HEK293 (cell line): ENCODE measurements around the gene MLLT3.

Experiments used
- CTCF ChIA-PET: fragments of 350-600 bp; formaldehyde crosslinking; extraction: SDS; loops from one replicate; lab custom pipeline; 2021; ENCODE audit warnings: antibody characterized with exemption; lab: Yijun Ruan, JAX
- POLR2A ChIA-PET: fragments of 300-600 bp; formaldehyde crosslinking; extraction: SDS; loops from one replicate; lab custom pipeline; 2020; ENCODE audit warnings: antibody characterized with exemption, inconsistent platforms; lab: Yijun Ruan, JAX
- H3K27ac ChIP-seq: fragments of 200-500 bp; sonication (Bioruptor generic); 2 replicates; pipeline ENCODE4 v1.5.1; 2014; ENCODE audit warnings: low read depth, low read length, control low read depth, inconsistent platforms; ENCODE audit errors: extremely low read depth
- H3K36me3 ChIP-seq, 2 experiments: fragments of 200-500 bp in 1 of 2; sonication (Bioruptor generic) in 1 of 2; 1 replicate in 1 of 2; 2 replicates in 1 of 2; pipeline ENCODE4 v1.5.1; 2014 to 2017; ENCODE audit warnings: inconsistent platforms in 2 of 2, low read length in 2 of 2; ENCODE audit not compliant: control insufficient read depth in 2 of 2, insufficient read depth in 1 of 2
- H3K4me1 ChIP-seq: fragments of 200-500 bp; sonication (Bioruptor generic); 2 replicates; pipeline ENCODE4 v1.5.1; 2014; ENCODE audit warnings: mild to moderate bottlenecking, low read length, inconsistent platforms; ENCODE audit not compliant: control insufficient read depth, insufficient read depth
- H3K4me3 ChIP-seq: 2 replicates; pipeline ENCODE4 v1.5.1; 2011; ENCODE audit warnings: low read depth, mild to moderate bottlenecking, control low read depth, low read length, moderate library complexity
- H3K9me3 ChIP-seq: fragments of 200-500 bp; sonication (Bioruptor generic); 2 replicates; pipeline ENCODE4 v1.5.1; 2014; ENCODE audit warnings: low read depth, low read length, inconsistent platforms; ENCODE audit not compliant: control insufficient read depth, insufficient read depth
- ATF2 ChIP-seq: fragments of 450-650 bp; formaldehyde crosslinking; IDR thresholded peaks from 2 replicates; pipeline ENCODE4 v1.5.1; 2016; ENCODE audit warnings: missing biosample characterization, missing genetic modification characterization, low read depth
- CTCF ChIP-seq: fragments of 450-650 bp; formaldehyde crosslinking; IDR thresholded peaks from 2 replicates; pipeline ENCODE4 v1.5.1; 2016; ENCODE audit warnings: missing biosample characterization, missing genetic modification characterization
- INSM2 ChIP-seq: fragments of 450-650 bp; formaldehyde crosslinking; IDR thresholded peaks from 2 replicates; pipeline ENCODE4 v1.5.1; 2016; ENCODE audit warnings: missing biosample characterization, missing genetic modification characterization
- MYNN ChIP-seq: fragments of 450-650 bp; formaldehyde crosslinking; IDR thresholded peaks from 2 replicates; pipeline ENCODE4 v1.5.1; 2016; ENCODE audit warnings: missing biosample characterization, missing genetic modification characterization, borderline replicate concordance
- REPIN1 ChIP-seq: fragments of 450-650 bp; formaldehyde crosslinking; IDR thresholded peaks from 2 replicates; pipeline ENCODE4 v1.5.1; 2017; ENCODE audit warnings: missing biosample characterization, missing genetic modification characterization, low read depth
- ZNF146 ChIP-seq: fragments of 450-650 bp; formaldehyde crosslinking; IDR thresholded peaks from 2 replicates; pipeline ENCODE4 v1.5.1; 2016; ENCODE audit warnings: missing biosample characterization, missing genetic modification characterization
- ZNF18 ChIP-seq: fragments of 450-650 bp; formaldehyde crosslinking; IDR thresholded peaks from 2 replicates; pipeline ENCODE4 v1.5.1; 2016; ENCODE audit warnings: missing biosample characterization, missing genetic modification characterization
- ZNF221 ChIP-seq: fragments of 450-650 bp; formaldehyde crosslinking; IDR thresholded peaks from 2 replicates; pipeline ENCODE4 v1.5.1; 2017; ENCODE audit warnings: missing biosample characterization, missing genetic modification characterization, borderline replicate concordance
- ZNF26 ChIP-seq: fragments of 450-650 bp; formaldehyde crosslinking; IDR thresholded peaks from 2 replicates; pipeline ENCODE4 v1.5.1; 2016; ENCODE audit warnings: missing biosample characterization, missing genetic modification characterization
- ZNF324 ChIP-seq: fragments of 450-650 bp; formaldehyde crosslinking; IDR thresholded peaks from 2 replicates; pipeline ENCODE4 v1.5.1; 2016; ENCODE audit warnings: missing biosample characterization, missing genetic modification characterization
- ZNF354C ChIP-seq: fragments of 450-650 bp; formaldehyde crosslinking; IDR thresholded peaks from 2 replicates; pipeline ENCODE4 v1.5.1; 2016; ENCODE audit warnings: missing biosample characterization, missing genetic modification characterization, low read depth, borderline replicate concordance
- ZNF37A ChIP-seq: fragments of 450-650 bp; IDR thresholded peaks from 2 replicates; pipeline ENCODE4 v1.5.1; 2018; ENCODE audit warnings: missing biosample characterization, missing genetic modification characterization
- ZNF391 ChIP-seq: fragments of 450-650 bp; formaldehyde crosslinking; IDR thresholded peaks from 2 replicates; pipeline ENCODE4 v1.5.1; 2016; ENCODE audit warnings: low read depth, missing biosample characterization, missing genetic modification characterization, borderline replicate concordance
- ZNF514 ChIP-seq: fragments of 450-650 bp; formaldehyde crosslinking; IDR thresholded peaks from 2 replicates; pipeline ENCODE4 v1.5.1; 2016; ENCODE audit warnings: missing biosample characterization, missing genetic modification characterization
- ZNF518A ChIP-seq: fragments of 450-650 bp; formaldehyde crosslinking; conservative IDR thresholded peaks from 2 replicates; pipeline ENCODE4 v1.5.1; 2016; ENCODE audit warnings: low read depth, missing biosample characterization, missing genetic modification characterization
- ZNF610 ChIP-seq: fragments of 450-650 bp; formaldehyde crosslinking; IDR thresholded peaks from 2 replicates; pipeline ENCODE4 v1.5.1; 2016; ENCODE audit warnings: missing biosample characterization, missing genetic modification characterization, borderline replicate concordance
- ZNF664 ChIP-seq: fragments of 450-650 bp; formaldehyde crosslinking; IDR thresholded peaks from 2 replicates; pipeline ENCODE4 v1.5.1; 2016; ENCODE audit warnings: missing biosample characterization, missing genetic modification characterization
- ZNF704 ChIP-seq: fragments of 450-650 bp; formaldehyde crosslinking; IDR thresholded peaks from 2 replicates; pipeline ENCODE4 v1.5.1; 2016; ENCODE audit warnings: missing biosample characterization, missing genetic modification characterization
- ZNF792 ChIP-seq: fragments of 450-650 bp; formaldehyde crosslinking; IDR thresholded peaks from 2 replicates; pipeline ENCODE4 v1.5.1; 2016; ENCODE audit warnings: missing biosample characterization, missing genetic modification characterization

Gene MLLT3

GRCh38 chr9:20312732-20313131 is 309.6 kb downstream of the MLLT3 start (continued):
- no peak for TF ChIP-seq ATF2 (tag by site-specific recombination)

- no peak overlapping the region for H3K27ac ChIP-seq
- TF ChIP-seq ZNF324 (tag by site-specific recombination) = no peak
- no peak for TF ChIP-seq INSM2 (tag by site-specific recombination)
- no peak for TF ChIP-seq ZNF354C (tag by site-specific recombination)
- TF ChIP-seq ZNF610 (tag by site-specific recombination) = no peak
- no peak for TF ChIP-seq ZNF704
- no peak for TF ChIP-seq ZNF146 (tag by site-specific recombination)
- TF ChIP-seq ZNF221 (tag by site-specific recombination) = no peak
- no peak for TF ChIP-seq ZNF26 (tag by site-specific recombination)
- TF ChIP-seq MYNN = no peak
- no peak for TF ChIP-seq ZNF664 (tag by site-specific recombination)
- no peak for TF ChIP-seq ZNF514
- no peaks in the 10 kb centered on the region for H3K36me3 ChIP-seq
- ChIA-PET POLR2A (no interaction called here), CTCF (no interaction called here)
- H3K9me3 ChIP-seq = no peaks in the 10 kb centered on the region
- no peaks in the 10 kb centered on the region for H3K4me1 ChIP-seq
- H3K4me3 ChIP-seq = no peak overlapping the region
These were observed 312.3 kb downstream of the MLLT3 start for GRCh38 chr9:20310024-20310423.

- POLR2A ChIA-PET = no interaction called here
- Histone ChIP-seq H3K9me3 (no peaks in the 10 kb centered on the region), H3K27ac (no peak overlapping the region), H3K4me3 (no peak overlapping the region), H3K36me3 (no peaks in the 10 kb centered on the region), H3K4me1 (no peaks in the 10 kb centered on the region)
- CTCF ChIA-PET = no interaction called here
- no peak for TF ChIP-seq CTCF (tag by site-specific recombination)
- no peak for TF ChIP-seq ZNF18 (tag by site-specific recombination)
- no peak for TF ChIP-seq ZNF792 (tag by site-specific recombination)
- TF ChIP-seq ZNF37A = no peak
- no peak for TF ChIP-seq ZNF518A (tag by site-specific recombination)
- TF ChIP-seq ZNF391 = no peak
- no peak for TF ChIP-seq REPIN1 (tag by site-specific recombination)
These were observed 313.2 kb downstream of the MLLT3 start for GRCh38 chr9:20309124-20309523.
